Measurements from ENCODE around the gene UBA1. TPM values are rescaled to one million over a fixed set of nuclear protein-coding genes. Genes with fewer than 3 reads are reported as not detected.
"Not testable (repeated sequence)": the region's sequence is repeated elsewhere in the genome, so short reads cannot be mapped to it uniquely, and the experiment has no call there.

The UBA1 gene
- polyA plus RNA-seq, 6 donors from 2014 or later, result 151 to 190 (median 174) TPM

GRCh38 chrX:47239199-47239598 is 45.6 kb downstream of the UBA1 start:
- DNase-seq (no peak), ATAC-seq (ENCODE audit: low read depth in 2 of 2) (no peak)
- H3K9me3 Mint-ChIP-seq, result no peaks in the 10 kb centered on the region
- peaks cover 5 to 12% (median 10%) of the 10 kb centered on the region in 3 donors for H3K4me1 Mint-ChIP-seq
- H3K27ac Mint-ChIP-seq, result no peak overlapping the region
- H3K27me3 Mint-ChIP-seq, result no peaks in the 10 kb centered on the region
- H3K4me3 Mint-ChIP-seq, result no peak overlapping the region
- peaks cover 15 to 45% of the 10 kb centered on the region in 2 donors for H3K36me3 Mint-ChIP-seq

GRCh38 chrX:47239898-47240545 is 46.4 kb downstream of the UBA1 start:
- Mint-ChIP-seq H3K9me3 (no peaks in the 10 kb centered on the region), H3K27me3 (no peaks in the 10 kb centered on the region), H3K4me1 (peaks cover 5 to 12% (median 10%) of the 10 kb centered on the region in 3 donors), H3K36me3 (peaks cover 16 to 53% of the 10 kb centered on the region in 2 donors), H3K4me3 (peak overlapping the region in 1 of 8 donors; percentile 18), H3K27ac (peak overlapping the region in 3 of 6 donors; percentile 30 to 72 (median 37))
- ATAC-seq (ENCODE audit: low read depth in 2 of 2) (no peak), DNase-seq (no peak)

GRCh38 chrX:47240619-47241018 is 47.0 kb downstream of the UBA1 start:
- Mint-ChIP-seq H3K9me3 (no peaks in the 10 kb centered on the region), H3K36me3 (peaks cover 17 to 52% of the 10 kb centered on the region in 2 donors), H3K27ac (no peak overlapping the region), H3K4me3 (no peak overlapping the region), H3K4me1 (peaks cover under 1 to 9% (median 5%) of the 10 kb centered on the region in 3 donors), H3K27me3 (no peaks in the 10 kb centered on the region)
- ATAC-seq (ENCODE audit: low read depth in 2 of 2), result no peak
- DNase-seq, result no peak

- peaks cover 0 to 9% (median 5%) of the 10 kb centered on the region in 3 donors for H3K4me1 Mint-ChIP-seq
- peak overlapping the region in 1 of 8 donors; percentile 56 for H3K4me3 Mint-ChIP-seq
- H3K27me3 Mint-ChIP-seq, result no peaks in the 10 kb centered on the region
- H3K36me3 Mint-ChIP-seq, result peaks cover 25 to 58% of the 10 kb centered on the region in 2 donors
- no peaks in the 10 kb centered on the region for H3K9me3 Mint-ChIP-seq
- H3K27ac Mint-ChIP-seq, result peak overlapping the region in 3 of 6 donors; percentile 12 to 96 (median 76)
- no peak for DNase-seq
- ATAC-seq (ENCODE audit: low read depth in 2 of 2), result no peak
These were observed 47.8 kb downstream of the UBA1 start for GRCh38 chrX:47241201-47242011.

- no peak for ATAC-seq (ENCODE audit: low read depth in 2 of 2)
- no peaks in the 10 kb centered on the region for H3K27me3 Mint-ChIP-seq
- H3K9me3 Mint-ChIP-seq, result no peaks in the 10 kb centered on the region
- H3K36me3 Mint-ChIP-seq, result peaks cover 27 to 60% of the 10 kb centered on the region in 2 donors
- no peak overlapping the region for H3K4me3 Mint-ChIP-seq
- peaks cover 0 to 5% (median 3%) of the 10 kb centered on the region in 3 donors for H3K4me1 Mint-ChIP-seq
- no peak for DNase-seq
- H3K27ac Mint-ChIP-seq, result no peak overlapping the region
These were observed 48.7 kb downstream of the UBA1 start for GRCh38 chrX:47242321-47242720.

GRCh38 chrX:47243351-47243750 is 49.7 kb downstream of the UBA1 start:
- Mint-ChIP-seq H3K9me3 (no peaks in the 10 kb centered on the region), H3K4me1 (peaks cover 0 to 5% (median 2%) of the 10 kb centered on the region in 3 donors), H3K36me3 (peaks cover 27 to 70% of the 10 kb centered on the region in 2 donors), H3K27me3 (no peaks in the 10 kb centered on the region), H3K4me3 (no peak overlapping the region), H3K27ac (no peak overlapping the region)
- ATAC-seq (ENCODE audit: low read depth in 2 of 2) (no peak), DNase-seq (no peak)

GRCh38 chrX:47244676-47245075 is 51.0 kb downstream of the UBA1 start:
- Mint-ChIP-seq H3K36me3 (peaks cover 27 to 75% of the 10 kb centered on the region in 2 donors), H3K27ac (no peak overlapping the region), H3K9me3 (no peaks in the 10 kb centered on the region), H3K4me3 (peak overlapping the region in 1 of 8 donors; percentile 68), H3K4me1 (peaks cover 0 to 7% (median 0%) of the 10 kb centered on the region in 3 donors), H3K27me3 (no peaks in the 10 kb centered on the region)
- no peak for ATAC-seq (ENCODE audit: low read depth in 2 of 2)
- no peak for DNase-seq

GRCh38 chrX:47245156-47245555 is 51.5 kb downstream of the UBA1 start:
- H3K4me3 Mint-ChIP-seq, result peak overlapping the region in 1 of 8 donors; percentile 68
- H3K27me3 Mint-ChIP-seq, result no peaks in the 10 kb centered on the region
- peaks cover 27 to 71% of the 10 kb centered on the region in 2 donors for H3K36me3 Mint-ChIP-seq
- peaks cover 0 to 7% (median 0%) of the 10 kb centered on the region in 3 donors for H3K4me1 Mint-ChIP-seq
- DNase-seq, result no peak
- peak overlapping the region in 1 of 6 donors; percentile 36 for H3K27ac Mint-ChIP-seq
- no peak for ATAC-seq (ENCODE audit: low read depth in 2 of 2)
- H3K9me3 Mint-ChIP-seq, result no peaks in the 10 kb centered on the region

GRCh38 chrX:47247206-47247998 is 53.8 kb downstream of the UBA1 start:
- ATAC-seq (ENCODE audit: low read depth in 2 of 2), result no peak
- H3K36me3 Mint-ChIP-seq, result peaks cover 21 to 49% of the 10 kb centered on the region in 2 donors
- no peak overlapping the region for H3K4me3 Mint-ChIP-seq
- peak overlapping the region in 2 of 6 donors; percentile 76 to 97 for H3K27ac Mint-ChIP-seq
- H3K27me3 Mint-ChIP-seq, result no peaks in the 10 kb centered on the region
- DNase-seq, result no peak
- H3K4me1 Mint-ChIP-seq, result peaks cover 0 to 11% (median 4%) of the 10 kb centered on the region in 3 donors
- H3K9me3 Mint-ChIP-seq, result no peaks in the 10 kb centered on the region

- DNase-seq (no peak), ATAC-seq (ENCODE audit: low read depth in 2 of 2) (no peak)
- Mint-ChIP-seq H3K4me1 (peaks cover 0 to 11% (median 4%) of the 10 kb centered on the region in 3 donors), H3K4me3 (no peak overlapping the region), H3K9me3 (no peaks in the 10 kb centered on the region), H3K27ac (peak overlapping the region in 2 of 6 donors; percentile 76 to 97), H3K36me3 (peaks cover 21 to 49% of the 10 kb centered on the region in 2 donors), H3K27me3 (no peaks in the 10 kb centered on the region)
These were observed 54.3 kb downstream of the UBA1 start for GRCh38 chrX:47247999-47248320.

- Mint-ChIP-seq H3K4me1 (peaks cover 0 to 11% (median 4%) of the 10 kb centered on the region in 3 donors), H3K4me3 (no peak overlapping the region), H3K27ac (no peak overlapping the region), H3K9me3 (no peaks in the 10 kb centered on the region), H3K36me3 (peaks cover 18 to 47% of the 10 kb centered on the region in 2 donors), H3K27me3 (no peaks in the 10 kb centered on the region)
- ATAC-seq (ENCODE audit: low read depth in 2 of 2), result no peak
- DNase-seq, result no peak
These were observed 54.9 kb downstream of the UBA1 start for GRCh38 chrX:47248576-47248975.

GRCh38 chrX:47250017-47250347 is 56.4 kb downstream of the UBA1 start:
- Mint-ChIP-seq H3K27me3 (no peaks in the 10 kb centered on the region), H3K27ac (peak overlapping the region in 2 of 6 donors; percentile 60 to 84), H3K9me3 (peaks cover 0 to 9% (median 0%) of the 10 kb centered on the region in 7 donors), H3K4me3 (no peak overlapping the region), H3K36me3 (peaks cover 21 to 43% of the 10 kb centered on the region in 2 donors), H3K4me1 (peaks cover 0 to 11% (median 4%) of the 10 kb centered on the region in 3 donors)
- ATAC-seq (ENCODE audit: low read depth in 2 of 2) (no peak), DNase-seq (no peak)

GRCh38 chrX:47257620-47258019 is 64.0 kb downstream of the UBA1 start:
- H3K27me3 Mint-ChIP-seq; H3K4me3 Mint-ChIP-seq; H3K4me1 Mint-ChIP-seq; DNase-seq; ATAC-seq (ENCODE audit: low read depth in 2 of 2); H3K27ac Mint-ChIP-seq: not testable (repeated sequence)
- H3K9me3 Mint-ChIP-seq, result peaks cover 0 to 19% (median 3%) of the 10 kb centered on the region in 7 donors
- H3K36me3 Mint-ChIP-seq, result peaks cover 18 to 22% of the 10 kb centered on the region in 2 donors
